HuH-7.5 (cell line): ENCODE data around the gene IFT57.

Source experiments
- DNase-seq: peaks from one replicate; pipeline ENCODE4 v3.0.0; 2011; ENCODE audit warnings: low spot score

IFT57 gene

GRCh38 chr3:108125550-108126071 lies 96.6 kb downstream of the IFT57 start:
- DNase-seq = no peak

- no peak for DNase-seq
Observed at GRCh38 chr3:108125153-108125543, 97.1 kb downstream of the IFT57 start.

- DNase-seq = no peak
Observed at GRCh38 chr3:108124337-108125152, 97.7 kb downstream of the IFT57 start.

- no peak for DNase-seq
Observed at GRCh38 chr3:108123326-108123725, 98.9 kb downstream of the IFT57 start.

GRCh38 chr3:108122276-108122675 lies 99.9 kb downstream of the IFT57 start:
- no peak for DNase-seq

- DNase-seq = no peak
Observed at GRCh38 chr3:108119398-108120104, 102.7 kb downstream of the IFT57 start.

- no peak for DNase-seq
Observed at GRCh38 chr3:108118038-108118768, 104.0 kb downstream of the IFT57 start.

- no peak for DNase-seq
Observed at GRCh38 chr3:108117241-108117775, 104.9 kb downstream of the IFT57 start.

GRCh38 chr3:108114423-108115065 lies 107.7 kb downstream of the IFT57 start:
- DNase-seq = no peak

- DNase-seq = no peak
Observed at GRCh38 chr3:108113975-108114374, 108.2 kb downstream of the IFT57 start.

- no peak for DNase-seq
Observed at GRCh38 chr3:108110934-108111333, 111.3 kb downstream of the IFT57 start.
